GM15510 (cell line): ENCODE measurements around the gene PACSIN2.

Experiments
- POLR2A ChIP-seq: IDR thresholded peaks from 3 replicates; pipeline ENCODE4 v1.6.1; 2011; ENCODE audit warnings: borderline replicate concordance; ENCODE audit not compliant: insufficient read length; ENCODE audit errors: extremely low read depth

PACSIN2 gene

DNA sequence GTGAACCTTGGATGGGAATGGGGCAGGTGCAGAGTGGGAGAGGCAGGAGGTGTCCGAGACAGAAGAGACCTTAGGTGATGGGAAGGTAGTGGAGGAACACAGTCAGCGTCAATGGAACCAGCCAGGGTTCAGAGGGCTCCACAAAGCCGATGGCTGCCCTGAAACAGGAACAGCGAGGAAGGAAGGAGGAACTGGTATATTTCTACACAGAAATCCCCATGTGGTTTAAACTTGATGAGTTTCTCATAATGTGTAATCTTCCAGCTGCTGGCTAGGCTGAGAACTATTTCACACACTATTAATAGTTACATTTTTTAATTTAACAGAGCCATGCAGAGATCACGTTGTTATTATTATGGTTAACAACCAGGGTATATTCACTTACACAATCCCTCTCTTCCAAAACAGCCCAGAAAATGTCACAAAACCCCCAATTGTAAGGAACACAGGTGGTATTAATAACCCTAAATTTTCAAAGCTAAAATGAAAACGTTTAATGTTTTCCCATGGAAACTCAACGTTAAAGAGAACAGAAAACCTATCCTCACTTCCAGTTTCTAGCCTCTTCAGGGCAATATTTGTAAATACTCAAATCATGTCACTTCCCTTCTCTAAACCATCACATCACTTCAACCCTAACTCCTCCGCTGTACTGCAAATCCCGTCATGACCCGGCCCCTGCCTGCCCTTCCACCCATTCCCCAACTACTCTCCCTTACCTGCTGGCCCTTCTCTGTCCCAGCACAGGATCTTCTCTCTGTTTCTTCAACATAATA, 83.3 kb downstream of the PACSIN2 start:
- no peak for TF ChIP-seq POLR2A

DNA sequence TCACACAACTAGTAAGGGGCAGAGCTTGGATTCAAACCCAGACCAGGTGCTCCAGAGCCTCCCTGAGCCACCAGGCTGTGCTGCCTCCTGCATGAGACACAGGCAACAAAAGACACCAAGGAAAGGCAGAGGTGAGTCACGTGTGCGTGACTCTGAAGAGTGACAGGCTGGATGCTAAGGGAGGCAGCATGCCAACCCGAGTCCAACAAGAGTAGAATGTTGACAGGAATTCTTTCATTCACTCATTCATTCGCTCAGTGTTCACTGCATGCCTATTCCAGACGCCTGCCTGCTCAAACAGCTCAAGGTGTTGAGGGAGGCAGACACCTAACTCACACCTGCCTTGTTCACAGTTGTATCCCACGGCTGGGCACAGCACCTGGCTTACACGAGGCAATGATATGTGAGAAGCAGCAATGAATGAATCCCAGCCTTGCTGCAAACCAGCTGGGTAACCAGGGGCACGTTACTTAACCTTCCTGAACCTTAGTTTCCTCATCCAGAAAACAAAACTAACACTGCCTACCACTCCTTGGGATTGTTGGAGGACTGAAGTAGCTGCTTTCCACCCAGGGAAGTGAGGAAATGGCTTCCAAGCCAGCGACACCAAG, 84.0 kb downstream of the PACSIN2 start:
- no peak for TF ChIP-seq POLR2A

DNA sequence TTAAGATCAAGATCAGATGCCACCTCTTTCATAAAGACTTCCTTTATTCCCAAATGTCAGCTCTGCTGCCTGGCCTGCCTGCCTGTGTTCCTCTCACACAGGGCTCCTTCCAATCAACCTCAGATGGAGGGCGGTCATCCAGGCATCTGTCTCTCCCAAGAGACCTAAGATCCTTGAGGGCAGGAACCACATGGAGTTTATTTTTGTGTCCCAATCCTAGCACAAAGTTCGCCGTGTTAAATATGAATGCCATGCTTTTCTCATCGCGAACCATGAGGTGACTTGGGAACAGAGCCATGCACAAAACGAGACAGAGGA, 85.2 kb downstream of the PACSIN2 start:
- no peak for TF ChIP-seq POLR2A

DNA sequence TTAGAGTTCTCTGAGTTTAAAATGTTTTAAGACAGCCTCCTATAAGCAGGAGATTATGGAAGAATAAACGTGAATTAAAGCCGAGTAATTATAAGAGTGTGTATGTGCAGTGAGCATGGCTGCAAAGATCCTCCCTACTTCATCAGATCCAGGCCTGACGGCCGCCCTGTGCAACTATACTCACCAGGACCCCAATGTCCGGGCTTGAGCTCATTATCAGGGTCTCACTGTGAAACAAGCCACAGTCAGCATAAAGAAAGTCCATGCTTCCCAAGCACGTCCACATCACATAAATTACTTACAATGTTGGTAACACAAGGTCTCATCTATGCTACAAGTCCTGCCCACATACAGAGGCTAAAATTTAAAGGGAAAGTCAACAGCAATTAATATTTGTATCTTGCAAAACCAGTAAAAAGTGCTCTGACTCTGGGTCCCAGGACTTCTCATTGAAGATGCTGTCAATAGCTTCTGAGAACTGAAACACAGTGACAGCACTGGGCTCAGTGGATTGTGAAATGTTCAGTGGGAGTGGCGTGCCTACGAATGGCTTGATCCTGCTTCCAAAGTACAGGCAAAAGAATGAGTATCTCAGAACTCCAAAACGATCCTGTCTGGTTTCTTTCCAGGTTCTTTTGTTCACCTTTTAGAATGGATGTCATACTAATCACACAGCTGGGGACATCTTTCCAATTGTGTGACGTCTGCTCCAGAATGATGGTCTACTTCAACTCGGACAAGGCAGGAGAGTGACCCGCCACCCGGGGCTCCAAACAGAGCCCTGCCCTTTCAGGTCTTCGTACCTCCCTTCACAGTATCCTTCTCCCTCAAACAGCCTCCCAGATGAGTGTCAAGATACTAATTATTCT, 85.7 kb downstream of the PACSIN2 start:
- no peak for TF ChIP-seq POLR2A

DNA sequence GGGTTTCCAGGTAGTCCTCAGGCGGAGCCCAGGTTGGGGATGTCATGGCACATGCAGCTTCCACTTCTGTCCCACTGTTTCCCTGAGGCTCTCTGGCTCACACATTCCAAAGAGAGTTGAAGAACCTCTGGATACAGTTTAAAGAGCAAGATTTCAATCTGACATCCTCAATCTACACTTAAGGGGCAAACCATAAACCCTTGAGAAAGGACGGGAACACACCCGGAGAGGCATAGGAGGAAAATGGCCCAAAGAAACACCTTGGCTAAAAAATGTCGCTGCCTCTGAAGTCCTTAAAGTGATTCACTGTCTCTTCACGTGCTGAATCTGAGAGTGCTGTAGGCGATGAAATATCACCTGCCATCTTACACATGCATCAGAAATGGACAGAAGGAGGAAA, 87.0 kb downstream of the PACSIN2 start:
- no peak for TF ChIP-seq POLR2A

DNA sequence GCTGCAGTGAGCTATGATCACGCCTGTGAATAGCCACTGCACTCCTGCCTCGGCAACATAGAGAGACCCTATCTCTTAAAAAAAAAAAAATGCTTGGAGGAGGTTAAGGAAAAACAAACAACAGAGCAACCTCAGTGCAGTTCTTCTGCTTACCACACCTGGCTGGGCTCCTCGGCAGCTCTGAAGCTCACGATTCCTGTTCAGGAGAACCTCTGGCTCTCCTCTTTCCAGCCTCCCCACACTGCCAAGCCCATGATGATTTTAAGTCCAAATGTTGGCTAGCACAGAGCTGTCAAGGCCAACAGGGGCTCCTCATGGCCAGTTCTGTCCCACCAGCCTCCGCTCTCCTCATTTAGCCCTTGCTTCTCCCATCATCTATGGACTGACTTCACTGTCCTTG, 88.2 kb downstream of the PACSIN2 start:
- no peak for TF ChIP-seq POLR2A

DNA sequence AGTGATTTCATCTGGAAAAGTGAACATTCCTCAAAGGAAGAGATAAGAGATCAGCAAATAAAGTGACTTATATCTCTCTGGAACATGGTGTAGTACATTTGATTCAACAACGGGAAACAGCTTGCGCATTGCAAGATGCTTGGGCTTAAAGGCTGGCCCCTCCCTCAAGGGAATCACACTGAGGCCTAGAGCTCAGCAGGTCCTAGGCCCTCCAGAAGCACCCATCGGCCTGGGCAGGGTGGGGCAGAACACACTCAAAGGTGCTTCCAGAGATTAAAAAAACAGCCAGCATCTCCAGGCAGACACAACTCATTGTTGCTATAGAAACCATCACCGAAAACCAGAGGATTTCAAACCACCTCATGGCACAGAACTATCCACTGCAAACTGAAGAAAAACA, 88.8 kb downstream of the PACSIN2 start:
- no peak for TF ChIP-seq POLR2A

DNA sequence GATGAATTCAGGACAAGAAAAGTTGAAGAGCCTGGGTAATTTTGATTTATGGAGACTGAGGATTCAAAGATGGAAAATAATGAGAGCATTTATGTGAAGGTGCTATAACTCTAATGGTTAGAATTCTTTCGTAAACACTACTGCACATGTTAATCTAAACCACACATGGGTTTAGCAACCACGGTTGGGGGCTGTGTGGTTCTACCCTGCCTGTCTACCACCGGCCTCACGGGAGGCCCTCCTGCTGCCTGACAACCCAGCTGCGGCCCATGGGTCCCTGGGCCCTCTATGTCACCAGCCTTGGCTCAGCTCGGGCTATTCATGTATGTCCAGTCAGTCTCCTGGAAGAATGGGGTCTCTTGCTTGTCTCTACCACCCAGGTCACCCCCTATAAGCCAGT, 89.4 kb downstream of the PACSIN2 start:
- no peak for TF ChIP-seq POLR2A

DNA sequence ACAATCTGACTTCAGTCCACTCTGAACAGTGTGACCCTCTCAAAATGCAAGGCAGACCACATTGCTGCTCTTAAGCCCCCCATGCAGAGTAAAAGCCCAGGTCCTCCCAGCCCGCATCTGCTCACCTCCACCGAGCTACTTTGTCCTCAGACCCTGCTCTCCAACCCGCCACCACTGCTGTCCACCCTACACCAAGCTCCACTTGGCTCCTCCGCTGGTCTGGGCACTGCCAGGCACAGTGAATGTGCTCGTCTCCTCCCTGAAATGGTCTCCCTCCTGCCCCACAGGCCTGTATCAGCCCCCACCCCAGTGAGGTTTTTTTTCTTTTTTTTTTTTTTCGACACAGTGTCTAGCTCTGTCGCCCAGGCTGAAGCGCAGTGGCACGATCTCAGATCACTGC, 90.5 kb downstream of the PACSIN2 start:
- no peak for TF ChIP-seq POLR2A

DNA sequence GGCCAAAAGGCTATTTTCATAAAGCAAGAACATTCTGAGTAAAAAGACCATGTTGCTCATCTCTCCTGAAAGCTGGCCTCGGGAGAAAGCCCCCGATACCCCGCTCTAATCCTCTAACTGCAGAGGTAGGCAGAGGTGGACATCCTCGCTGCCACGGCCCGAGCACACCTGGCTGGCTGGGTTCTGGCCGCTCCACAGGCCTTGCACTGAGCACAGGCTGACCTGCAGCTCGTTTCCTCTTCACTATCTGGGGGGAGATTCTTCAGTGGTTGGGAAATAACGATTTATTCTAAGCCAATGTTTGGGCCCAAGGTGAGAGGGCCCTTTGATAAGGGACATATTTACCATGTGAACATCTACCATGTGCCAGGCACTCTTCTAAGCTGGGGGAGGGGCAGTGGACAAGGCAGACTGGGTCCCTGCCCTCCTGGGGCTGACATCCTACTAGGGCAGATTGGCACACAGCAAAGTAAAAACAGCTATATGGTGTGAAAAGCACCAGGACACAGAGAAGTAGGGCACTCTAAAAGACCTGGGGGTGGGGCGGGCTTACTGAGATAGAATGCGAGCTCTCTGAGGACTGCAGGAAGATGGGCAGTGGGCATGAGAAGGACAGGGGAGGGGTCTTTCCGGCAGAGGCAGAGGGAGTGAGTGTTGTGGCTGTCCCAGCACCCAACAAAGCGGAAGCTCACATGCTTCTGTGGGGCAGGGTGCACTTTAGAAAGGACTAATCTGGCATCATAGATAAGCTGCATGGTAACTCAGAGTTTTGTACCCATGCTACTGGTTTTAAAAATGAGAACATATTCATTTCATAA, 92.4 kb downstream of the PACSIN2 start:
- TF ChIP-seq POLR2A = no peak

DNA sequence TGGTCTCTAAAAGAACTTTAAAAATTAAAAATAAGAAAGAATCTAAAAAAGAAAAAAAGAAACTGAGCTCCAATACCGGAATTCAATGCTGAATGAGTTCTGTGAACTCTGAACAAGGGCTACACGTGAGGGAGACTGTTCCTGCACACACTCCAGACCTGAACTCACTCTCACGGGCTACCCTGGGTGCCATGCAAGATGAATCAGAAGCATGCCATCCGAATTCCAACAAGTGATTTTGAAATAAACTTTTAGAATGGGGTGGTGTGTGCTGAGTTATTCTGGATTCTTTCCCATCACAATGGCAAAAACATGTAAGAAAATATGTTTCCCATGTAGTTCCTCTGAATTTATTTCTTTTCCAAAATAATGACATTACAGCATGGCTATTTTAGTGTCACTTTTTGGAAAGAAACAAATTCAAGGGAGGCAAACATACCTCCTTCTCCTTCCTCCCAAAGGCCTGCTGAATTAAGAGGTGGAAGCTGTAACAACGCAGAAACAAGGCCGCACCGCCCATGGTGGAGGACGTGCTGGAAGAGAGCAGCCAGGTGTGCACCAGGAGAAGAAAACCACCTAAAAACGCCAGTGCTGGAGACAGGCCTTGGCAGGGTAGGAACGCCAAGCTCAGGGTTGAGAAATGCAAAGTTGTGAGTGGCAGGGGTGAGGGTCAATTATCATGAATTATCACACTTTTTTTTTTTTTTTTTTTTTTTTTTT, 94.7 kb downstream of the PACSIN2 start:
- no peak for TF ChIP-seq POLR2A

DNA sequence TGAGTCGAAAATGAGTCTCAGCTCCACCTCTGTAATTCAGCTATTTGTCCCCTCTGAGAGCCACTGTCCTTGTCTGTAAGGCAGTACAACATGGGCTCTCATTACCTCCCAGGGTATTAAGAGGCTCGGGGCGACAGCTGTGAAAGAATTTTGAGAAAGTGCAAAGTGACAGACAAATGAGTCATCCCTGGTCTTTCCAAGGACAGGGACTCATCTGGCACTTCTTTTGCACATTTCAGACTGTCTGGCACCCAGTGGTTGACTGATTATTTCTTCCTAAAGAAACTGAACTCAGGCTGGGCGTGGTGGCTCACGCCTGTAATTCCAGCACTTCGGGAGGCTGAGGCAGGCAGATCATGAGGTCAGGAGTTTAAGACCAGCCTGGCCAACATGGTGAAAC, 95.8 kb downstream of the PACSIN2 start:
- TF ChIP-seq POLR2A = no peak

DNA sequence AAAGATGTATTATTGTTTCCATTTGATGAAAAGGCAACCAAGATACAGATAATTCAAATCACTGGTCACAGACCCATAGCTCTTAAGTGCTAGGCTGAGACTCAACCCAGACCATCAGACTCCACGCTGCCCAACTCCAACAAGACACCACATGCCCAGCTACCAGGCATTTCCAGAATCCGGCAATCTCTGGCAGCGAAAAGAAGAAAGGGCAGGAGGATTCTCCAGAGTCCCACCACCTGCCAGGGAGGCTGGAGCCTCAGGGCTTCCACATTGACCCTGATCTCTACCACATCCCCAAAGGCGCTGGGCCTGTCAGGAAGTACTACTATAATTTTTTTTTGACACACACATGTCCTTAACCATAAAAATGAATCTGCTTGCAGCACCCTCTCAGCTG, 96.4 kb downstream of the PACSIN2 start:
- no peak for TF ChIP-seq POLR2A
